GM18907 (cell line): ENCODE data around the gene EPHA8.

Source experiments
- ATAC-seq: cut with Tn5 transposase; IDR thresholded peaks from one replicate; pipeline ENCODE4 v1.9.1; 2021; ENCODE audit warnings: mild to moderate bottlenecking, moderate library complexity; ENCODE audit not compliant: unreplicated experiment

EPHA8 gene

DNA sequence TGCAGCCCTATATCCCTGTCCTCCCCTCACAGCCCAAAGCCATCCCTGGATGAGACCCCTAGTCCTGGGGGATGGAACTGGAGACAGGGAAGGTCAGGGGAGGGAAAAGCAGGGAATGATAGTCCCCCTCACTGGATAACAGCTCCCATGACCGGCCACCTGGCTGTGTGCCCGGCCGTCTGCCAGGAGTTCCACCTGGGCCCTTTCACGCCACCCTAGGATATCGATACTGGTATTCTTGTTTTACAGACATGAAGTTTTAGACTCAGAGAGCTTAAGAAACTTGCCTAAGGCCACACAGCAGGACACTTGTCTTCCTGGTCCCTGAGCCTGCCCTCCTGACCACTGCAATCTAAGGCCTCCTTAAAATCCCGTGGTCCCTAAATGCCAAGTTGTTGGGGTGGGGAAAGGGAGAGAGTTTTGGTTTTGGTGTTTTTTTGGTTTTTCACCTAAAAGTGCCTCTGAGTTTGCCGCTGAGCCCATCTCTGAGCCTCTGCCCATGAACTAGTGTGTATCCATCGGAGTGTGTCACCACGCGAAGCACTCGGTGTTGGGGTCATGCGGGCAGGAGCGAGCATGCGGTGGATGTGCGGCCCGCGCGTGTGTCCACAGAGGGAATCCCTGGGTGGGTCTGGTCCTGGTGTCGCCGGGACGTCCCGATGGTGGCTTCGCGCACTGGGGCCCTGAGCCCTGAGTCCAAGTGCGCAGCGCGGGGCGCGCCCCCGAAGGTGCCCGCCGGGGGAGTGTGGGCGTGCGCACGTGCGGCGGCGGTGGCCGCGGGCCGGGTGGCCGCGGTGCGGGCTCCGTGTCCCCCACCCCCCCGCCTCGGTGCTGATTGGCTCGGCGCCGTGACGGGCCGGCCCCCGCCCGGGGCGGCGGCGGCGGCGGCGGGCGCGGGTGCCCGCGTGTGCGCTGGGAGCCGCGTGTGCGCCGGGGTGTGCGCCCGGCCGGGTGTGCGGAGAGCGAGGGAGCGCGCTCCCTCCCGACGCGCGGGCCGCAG lies at the start of gene EPHA8:
Gene EPHA8 (plus strand): TSS at position 906 of the 1,000 bp plus-strand sequence. CDS start 147 bp downstream, outside the sequence.
- no peak for ATAC-seq

DNA sequence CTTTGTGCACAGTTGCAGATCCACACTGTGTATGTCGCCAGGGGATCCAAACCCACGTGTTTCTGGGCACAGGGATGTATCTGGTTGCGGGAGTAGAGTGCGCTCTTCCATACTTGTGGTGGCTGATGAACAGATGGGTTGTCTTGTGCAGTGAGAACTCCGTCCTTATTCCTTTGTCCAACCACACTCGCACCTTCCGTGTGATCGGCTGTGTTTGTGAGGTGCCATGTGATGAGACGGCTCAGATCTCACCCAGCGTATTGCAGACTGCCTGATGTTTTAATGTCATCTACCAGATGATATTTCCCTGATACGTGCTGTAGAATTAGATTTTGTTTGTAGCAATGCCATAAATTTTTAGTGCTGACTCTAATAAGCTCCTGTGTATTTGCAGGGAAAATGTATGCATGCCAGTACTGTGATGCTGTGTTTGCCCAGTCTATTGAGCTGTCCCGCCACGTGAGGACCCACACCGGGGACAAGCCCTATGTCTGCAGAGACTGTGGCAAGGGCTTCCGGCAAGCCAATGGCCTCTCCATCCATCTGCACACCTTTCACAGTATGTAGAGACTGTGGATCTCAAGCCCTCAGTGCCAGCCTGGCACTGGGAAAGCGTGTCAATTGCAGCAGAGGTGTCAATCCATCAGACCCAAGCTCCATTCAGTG lies 46.2 kb upstream of the EPHA8 start:
- ATAC-seq, result no peak

DNA sequence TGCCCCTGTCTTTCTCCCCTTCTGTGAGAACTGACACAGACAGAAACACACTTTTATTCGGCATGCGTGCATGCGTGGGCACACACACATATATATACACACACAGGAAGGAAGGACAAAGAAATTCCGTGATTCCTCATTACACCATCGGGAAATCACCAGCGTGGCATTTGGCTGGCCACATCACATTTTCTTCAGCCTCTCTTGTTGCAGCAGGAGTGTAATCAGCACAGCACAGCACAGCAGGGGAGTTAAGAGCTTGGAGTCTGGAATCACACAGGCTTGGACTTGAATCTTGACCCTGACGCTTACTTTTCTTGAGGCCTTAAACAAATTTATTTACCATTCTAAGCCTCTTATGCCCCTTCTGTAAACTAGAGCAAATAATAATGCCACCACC lies 45.3 kb upstream of the EPHA8 start:
- ATAC-seq, result no peak

DNA sequence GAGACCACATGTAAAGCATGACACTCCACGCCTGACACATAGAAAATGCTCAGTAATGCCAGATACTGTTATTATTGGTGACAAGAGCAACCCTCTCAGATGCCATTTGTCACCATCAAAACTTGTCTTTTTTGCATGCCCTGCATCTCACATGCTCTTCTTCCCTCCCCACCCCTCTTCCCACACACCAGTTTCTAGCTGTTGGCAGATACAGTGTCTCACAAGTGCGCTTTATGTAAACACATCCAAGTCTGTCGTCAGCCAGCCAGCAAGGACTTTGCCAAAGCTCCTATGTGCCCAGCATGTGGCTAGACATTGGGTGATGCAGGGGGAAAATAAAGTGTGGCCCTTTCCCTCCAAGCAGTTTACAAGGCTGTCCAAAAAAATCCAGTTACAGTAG lies 44.9 kb upstream of the EPHA8 start:
- ATAC-seq, result no peak

DNA sequence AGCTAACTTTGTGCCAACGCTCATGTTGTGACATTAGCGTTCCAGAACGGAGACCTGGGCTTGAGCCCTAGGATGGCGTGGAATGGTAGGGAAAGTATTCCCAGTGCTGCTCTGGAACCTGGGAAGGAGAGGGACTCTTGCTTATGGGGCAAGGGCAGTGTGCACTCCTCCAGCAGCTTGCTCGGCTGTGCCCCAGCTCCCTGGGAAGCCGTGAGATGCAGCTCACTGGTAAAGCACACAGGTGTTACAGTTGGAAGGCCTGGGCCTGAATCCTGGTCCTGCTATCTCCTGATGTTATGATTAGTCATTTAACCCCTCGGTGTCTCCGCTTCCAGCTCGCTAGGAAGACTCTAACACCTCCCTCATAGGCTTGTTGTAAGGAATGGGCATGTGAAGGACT lies 42.4 kb upstream of the EPHA8 start:
- no peak for ATAC-seq

DNA sequence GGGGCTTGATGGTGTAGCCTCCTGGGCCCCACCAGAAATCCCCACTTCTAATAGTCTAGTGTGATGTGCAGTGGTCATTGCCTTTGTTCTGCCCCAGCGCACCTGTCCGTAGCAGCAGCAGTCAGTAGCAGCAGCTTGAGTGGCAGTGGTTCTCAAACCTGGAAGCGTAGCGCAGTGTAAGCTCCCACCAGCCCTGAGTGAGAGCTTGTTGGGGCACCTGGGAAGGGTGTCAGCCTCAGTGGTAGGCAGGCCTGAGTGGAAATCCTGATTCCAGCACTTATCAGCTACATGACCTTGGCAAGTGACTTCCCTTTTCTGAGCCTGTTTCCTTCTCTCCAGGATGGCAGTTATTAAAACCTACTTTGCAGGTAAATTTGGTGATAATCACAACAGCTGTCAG lies 41.6 kb upstream of the EPHA8 start:
- no peak for ATAC-seq

DNA sequence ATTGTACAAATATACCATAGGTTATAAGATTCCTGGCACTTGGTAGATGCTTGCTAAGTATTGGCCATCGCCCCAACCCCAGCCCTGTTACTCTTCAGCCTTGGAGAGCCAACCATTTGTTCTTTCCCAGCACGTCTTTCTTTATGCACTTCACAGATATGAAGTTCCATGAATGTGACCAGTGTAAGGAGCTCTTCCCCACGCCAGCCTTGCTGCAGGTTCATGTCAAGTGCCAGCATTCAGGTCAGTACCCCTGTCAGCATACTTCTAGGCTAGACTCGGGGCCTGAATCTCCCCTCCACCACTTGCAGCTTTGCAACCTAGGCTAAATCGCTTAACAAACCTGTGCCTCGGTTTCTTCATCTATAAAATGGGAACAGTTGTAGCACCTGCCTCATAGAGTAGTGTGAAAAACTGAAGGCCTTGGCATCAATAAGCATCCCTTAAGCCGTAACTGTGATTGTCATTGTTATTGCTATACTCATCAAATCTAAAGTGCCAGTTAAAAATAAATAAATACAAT lies 41.0 kb upstream of the EPHA8 start:
- ATAC-seq, result no peak

DNA sequence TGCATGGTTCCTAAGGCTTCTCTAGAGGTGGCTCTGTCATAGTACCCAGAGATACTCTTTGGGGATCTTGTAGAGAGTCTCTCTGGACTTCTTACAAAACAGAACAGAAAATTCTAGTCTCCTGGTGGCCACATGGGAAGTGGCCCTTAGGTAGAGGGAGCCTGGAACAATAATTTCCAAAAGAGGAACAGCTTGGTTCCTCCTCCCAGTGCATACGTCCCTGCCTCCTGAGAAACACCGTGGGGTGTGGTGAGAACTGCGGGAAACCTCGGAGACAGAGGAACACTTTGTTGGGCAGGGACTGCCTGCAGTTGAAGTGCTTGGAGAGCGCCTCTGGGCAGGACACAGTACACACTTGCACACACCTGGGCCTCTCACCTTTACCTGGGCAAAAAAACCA lies 38.8 kb upstream of the EPHA8 start:
- no peak for ATAC-seq

DNA sequence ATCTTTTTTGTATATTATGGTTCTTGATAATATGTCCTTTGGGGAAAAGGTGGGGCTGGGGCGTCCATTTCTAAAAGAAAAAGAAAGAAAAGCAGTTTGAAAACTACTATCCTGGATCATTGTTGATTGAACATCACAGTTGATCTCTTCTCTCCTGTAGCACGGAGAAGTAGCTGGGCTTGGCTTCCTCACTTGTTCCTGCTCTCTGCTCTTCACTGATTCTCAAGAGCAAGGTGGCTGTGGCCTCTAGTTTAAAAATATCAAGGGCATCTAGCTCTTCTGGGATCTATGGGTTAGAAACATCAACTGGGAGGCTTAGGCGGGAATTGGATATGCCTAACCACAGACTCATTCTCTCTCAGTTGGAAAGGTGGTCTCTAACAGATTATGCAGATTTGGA lies 38.1 kb upstream of the EPHA8 start:
- no peak for ATAC-seq

DNA sequence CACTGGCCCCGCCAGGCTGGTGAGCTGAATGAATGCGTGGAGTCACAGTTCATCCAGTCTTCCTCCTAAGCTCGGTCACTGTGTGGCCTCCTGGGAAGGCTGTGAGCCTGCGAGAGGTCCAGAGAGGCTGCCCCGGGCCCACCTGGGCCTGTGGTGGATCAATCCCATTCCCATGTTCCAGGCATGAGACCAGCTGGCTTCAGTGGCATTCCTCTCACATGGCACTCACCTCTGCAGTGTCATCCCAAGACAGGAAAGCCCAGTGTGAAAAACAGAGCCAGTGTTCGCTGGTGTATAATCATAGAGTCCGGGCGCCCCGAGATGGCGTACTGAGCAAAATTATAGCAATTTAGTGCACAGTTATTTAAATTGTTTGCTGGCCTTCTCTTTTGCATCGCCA lies 37.6 kb upstream of the EPHA8 start:
- ATAC-seq, result no peak

DNA sequence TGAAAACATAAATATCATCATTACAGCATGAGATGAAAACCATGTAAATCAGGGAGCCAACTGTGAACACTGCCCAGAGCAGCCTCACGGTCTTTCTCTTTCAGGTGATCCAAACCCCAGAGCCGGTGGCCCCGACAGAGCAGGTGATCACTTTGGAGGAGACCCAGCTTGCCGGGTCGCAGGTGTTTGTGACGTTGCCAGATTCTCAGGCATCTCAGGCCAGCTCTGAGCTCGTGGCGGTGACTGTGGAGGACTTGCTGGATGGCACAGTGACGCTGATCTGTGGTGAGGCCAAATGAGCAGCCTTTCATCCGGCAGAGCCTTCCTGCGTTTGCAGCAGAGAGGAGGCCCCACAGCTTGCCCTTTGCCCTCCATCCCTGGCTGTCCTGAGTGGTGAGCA lies 37.2 kb upstream of the EPHA8 start:
- ATAC-seq, result no peak

DNA sequence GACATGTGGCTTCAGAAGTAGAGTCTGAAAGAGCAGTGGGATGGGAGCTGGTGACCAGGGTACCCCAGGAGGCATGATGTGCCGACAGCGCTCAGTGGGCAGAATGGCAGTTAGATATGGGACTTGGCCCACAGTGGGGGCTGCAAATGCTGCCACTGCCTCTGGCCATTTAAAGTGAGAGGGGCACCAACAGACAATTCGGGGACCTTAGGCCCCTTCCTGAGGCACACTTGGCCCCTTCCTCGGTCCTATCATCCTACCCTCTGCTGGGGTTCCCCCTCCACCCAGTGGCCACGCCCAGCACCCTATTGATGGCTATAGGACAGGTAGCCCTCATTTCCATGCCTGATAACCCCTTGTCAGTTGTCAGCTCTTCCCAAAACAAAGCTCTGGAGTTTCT lies 36.6 kb upstream of the EPHA8 start:
- ATAC-seq, result no peak

DNA sequence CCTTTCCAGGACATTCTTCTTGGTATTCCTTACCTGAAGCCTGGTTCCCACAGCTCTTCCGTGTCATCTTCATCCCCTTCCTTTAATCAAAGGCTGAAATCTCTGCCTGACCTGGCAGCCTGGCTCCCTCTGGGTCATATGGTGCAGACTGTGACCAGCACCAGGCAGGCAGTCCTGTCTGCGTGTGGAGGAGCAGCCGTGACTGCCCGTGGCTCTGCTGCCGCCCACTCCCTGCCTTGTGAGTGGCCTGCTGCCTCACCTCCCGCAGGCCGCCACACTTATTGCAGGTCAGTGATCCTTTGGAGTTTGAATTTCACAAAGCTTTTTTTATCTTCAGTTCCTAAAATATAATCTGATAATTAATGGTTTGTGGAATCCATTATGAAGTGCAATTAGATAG lies 36.2 kb upstream of the EPHA8 start:
- ATAC-seq, result no peak

DNA sequence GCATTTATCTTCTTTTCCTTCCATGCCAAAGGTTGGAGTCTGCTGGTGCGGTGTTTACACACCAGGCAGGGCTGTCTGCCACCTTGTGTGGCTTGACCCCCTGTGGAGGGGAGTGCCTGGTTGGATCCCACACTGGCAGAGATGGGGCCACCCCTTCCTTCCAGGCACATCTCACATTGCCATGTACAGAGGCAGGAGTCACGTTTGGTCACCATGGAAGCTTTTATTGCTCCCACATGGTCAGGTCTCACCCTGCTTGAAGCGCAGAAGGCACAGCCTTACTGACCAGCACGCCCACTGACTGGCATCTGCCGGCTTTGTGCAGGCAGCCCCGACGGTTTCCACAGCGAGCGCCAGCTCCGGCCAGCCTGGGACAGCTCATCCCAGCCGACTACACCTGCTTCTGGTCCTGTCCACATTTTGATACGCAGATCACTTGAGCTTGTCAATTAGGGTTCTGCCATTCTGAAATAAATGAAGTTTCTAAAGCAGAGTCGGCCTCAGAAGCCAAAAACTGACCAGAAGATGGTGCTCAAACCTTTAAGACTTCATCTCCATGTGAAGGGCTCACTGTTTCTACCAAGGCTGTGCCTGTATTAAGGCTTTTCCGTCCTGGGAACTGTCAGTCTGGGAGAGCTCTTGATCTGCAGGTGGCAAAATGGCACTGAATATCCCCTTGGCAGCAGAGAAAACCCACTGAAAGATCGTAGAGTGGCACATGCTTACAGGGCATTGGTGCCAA lies 35.6 kb upstream of the EPHA8 start:
- no peak for ATAC-seq

DNA sequence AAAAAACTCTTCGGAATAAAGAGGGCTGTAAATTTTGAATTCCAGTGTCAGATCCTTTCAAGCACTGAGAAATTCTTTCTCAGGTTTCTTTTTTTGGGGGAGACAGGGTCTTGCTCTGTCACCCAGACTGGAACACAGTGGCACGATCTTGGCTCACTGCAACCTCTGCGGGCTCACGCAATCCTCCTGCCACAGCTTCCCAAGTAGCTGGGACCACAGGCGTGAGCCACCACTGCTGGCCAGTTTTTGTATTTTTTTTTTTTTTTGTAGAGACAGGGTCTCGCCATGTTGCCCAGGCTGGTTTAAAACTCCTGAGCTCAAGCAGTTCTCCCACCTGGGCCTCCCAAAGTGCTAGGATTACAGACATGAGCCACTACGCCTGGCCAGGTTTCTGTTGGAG lies 34.8 kb upstream of the EPHA8 start:
- no peak for ATAC-seq

DNA sequence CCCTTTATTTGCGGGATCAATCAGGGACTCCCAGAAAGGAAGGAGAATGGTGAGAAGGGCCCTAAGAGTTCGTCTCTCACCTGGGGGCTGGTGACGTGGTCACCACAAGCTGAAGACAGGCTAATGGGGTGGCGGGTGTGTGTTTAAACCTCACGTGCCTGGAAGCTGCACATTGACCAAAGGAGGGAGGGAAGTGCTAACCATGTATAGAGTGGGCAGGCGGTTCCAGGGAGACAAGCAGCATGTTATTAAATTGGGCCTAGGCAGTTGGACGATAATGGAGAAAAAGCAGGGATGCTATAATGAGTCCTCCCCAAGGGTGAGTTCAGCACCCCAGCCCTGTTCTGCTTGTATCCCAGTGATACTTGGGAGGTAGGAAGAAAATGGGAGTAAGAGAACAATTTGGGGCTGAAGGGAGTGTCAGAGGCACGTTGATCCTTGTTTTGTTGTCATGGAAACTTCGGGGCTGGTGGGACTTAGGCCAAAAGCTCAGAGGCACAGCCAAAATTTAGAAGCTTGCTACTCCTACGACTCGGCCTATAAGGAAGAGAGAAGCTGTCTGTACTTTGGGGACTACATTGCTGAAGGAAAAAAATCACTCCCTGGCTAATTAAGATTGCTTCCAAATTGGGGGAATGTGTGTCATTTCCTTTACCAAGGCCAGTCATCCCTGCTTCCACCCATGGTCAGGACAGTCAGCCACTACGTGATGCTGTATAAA lies 33.2 kb upstream of the EPHA8 start:
- no peak for ATAC-seq

DNA sequence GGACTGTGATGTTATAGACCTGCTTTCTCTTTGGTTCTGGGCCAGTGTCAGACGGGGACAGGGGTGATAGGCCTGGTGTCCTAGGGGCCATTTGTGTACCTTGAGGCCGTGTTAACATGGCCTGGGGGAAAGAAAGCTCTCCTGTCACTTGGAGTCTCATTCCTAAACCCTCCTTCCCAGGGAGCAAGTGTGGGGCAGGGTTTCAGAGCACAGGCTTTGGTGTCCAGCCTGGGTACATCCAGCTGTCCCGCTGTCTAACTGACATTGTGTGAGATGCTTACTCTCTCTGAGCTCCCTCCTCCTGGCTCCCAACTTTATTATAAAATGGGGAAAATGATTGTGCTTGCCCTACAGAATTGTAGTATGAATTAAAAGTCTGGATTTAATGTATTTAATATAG lies 32.6 kb upstream of the EPHA8 start:
- no peak for ATAC-seq

DNA sequence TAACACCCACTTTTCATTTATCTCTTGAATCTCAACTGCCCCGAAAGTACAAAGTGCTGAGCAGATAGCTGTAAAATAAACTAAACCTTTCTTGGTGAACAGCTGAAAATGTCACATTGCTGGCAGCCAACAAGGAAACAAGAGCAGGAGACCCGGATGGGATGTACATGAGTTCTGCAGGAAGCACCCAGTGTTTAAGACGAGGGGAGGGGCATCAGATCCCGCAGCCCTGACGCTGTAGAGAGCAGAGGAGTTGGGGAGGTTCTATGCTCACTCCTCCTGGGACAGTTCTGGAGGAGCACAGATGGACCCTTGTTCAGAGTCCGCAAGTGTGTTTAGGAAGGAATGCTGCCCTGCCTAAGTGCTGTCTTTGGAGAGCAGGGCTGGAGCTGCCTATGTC lies 32.0 kb upstream of the EPHA8 start:
- no peak for ATAC-seq

DNA sequence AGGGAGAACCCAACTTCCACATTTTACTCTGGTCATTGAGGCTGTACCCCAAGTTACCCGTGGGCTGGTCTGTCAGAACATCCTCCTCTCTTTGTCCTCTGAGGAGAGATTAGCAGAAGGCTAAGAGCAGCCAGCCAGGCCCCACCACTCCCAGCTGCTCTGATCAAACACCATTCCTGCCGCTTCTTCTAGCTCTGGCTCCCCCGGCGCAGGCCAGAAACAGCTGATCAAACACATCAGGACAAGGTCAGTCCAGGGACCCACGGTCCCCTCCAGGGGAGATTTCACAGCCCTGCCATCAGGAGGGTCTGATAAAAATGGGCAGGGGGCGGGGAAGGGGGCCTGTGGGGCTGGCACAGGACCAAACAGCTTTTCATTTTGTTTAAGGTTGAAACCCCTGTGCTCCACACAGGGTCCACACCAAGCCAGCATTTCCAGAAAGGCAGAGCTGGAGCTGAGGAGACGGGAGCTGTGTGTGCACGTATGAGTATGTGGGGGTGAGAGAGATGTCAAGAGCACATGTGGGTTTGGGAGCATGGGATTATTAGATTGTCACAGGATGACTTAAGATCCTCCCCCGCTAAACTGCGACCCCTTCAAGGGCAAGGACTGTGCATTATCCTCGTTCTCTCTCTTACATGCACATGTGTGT lies 29.9 kb upstream of the EPHA8 start:
- ATAC-seq, result no peak

DNA sequence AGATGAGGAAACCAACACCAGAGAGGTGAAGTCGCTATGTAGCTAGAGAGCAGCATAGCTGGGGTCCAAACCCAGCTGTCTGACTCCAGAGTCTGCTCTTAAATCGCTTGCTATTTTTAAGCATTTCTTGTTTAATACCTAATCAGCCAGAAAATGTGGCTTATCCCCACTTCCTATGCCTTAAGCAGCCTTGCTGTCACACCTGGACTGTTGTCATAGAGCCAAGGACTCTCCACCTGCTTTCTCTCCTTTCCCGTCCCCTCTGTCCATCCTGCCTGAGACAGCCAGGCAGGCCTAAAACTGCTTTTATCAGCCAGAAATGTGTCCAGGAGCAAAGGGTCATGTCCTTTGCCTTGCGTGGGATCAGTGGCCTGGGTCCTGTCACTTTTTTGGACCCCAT lies 28.3 kb upstream of the EPHA8 start:
- ATAC-seq, result no peak
